Esophagus muscularis mucosa (tissue), 4 donors: ENCODE results near the gene EXOC6B. TPM values are rescaled to one million over a fixed set of nuclear protein-coding genes. Genes with fewer than 3 reads are reported as not detected.

Experiments used
- DNase-seq: peaks from one replicate; pipeline ENCODE4 v3.0.0-alpha.2; 2017; ENCODE audit errors: extremely low spot score
- H3K27ac ChIP-seq, 4 donors: fragments of 200-600 bp; sonication (generic); replicated peaks in 1 of 4; 1 replicate in 3 of 4; 2 replicates in 1 of 4; pipeline ENCODE4 v1.5.1; 2016 to 2019; ENCODE audit warnings: mild to moderate bottlenecking in 1 of 4
- H3K27me3 ChIP-seq, 4 donors: fragments of 200-600 bp; sonication (generic); one replicate each; pipeline versions ENCODE4 v1.5.1 to v1.6.0; 2016 to 2019
- H3K36me3 ChIP-seq, 4 donors: fragments of 200-600 bp; sonication (generic); one replicate each; pipeline ENCODE4 v1.5.1; 2016 to 2019
- H3K4me1 ChIP-seq, 4 donors: fragments of 200-600 bp; sonication (generic); one replicate each; pipeline ENCODE4 v1.5.1; 2016 to 2019
- H3K4me3 ChIP-seq, 4 donors: fragments of 200-600 bp; sonication (generic); 1 replicate in 2 of 4; 2 replicates in 2 of 4; pipeline ENCODE4 v1.5.1; 2016 to 2019; ENCODE audit warnings: mild to moderate bottlenecking in 4 of 4, moderate library complexity in 1 of 4
- H3K9me3 ChIP-seq, 4 donors: fragments of 200-600 bp; sonication (generic); 1 replicate in 3 of 4; 2 replicates in 1 of 4; pipeline ENCODE4 v1.5.1; 2016 to 2019
- CTCF ChIP-seq, 3 experiments: fragments of 200-600 bp in 2 of 3; fragments of 450-650 bp in 1 of 3; sonication (generic) in 2 of 3; IDR thresholded peaks; one replicate each; pipeline ENCODE4 v1.5.1; 2017 to 2019; ENCODE audit warnings: antibody characterized with exemption in 3 of 3, mild to moderate bottlenecking in 2 of 3, moderate library complexity in 1 of 3
- EP300 ChIP-seq: sonication (generic); formaldehyde crosslinking; IDR thresholded peaks from one replicate; pipeline ENCODE4 v1.6.1; 2017; ENCODE audit warnings: antibody characterized with exemption
- POLR2A ChIP-seq: fragments of 450-650 bp; IDR thresholded peaks from one replicate; pipeline ENCODE4 v1.6.1; 2017; ENCODE audit warnings: antibody characterized with exemption, moderate library complexity, mild to moderate bottlenecking, low read depth
- POLR2AphosphoS5 ChIP-seq, 2 donors: sonication (generic); formaldehyde crosslinking; IDR thresholded peaks; one replicate each; pipeline ENCODE4 v1.6.1; 2017; ENCODE audit warnings: antibody characterized with exemption in 2 of 2
- whole genome bisulfite sequencing: methylation state at CpG from one replicate; pipeline ENCODE4 v1.1.5; 2018; 5-methylcytosine and 5-hydroxymethylcytosine counted together
- intact Hi-C: fragments of 100-400 bp; cut with DNase I; formaldehyde crosslinking; loops from one replicate; pipeline ENCODE4 v1.15.1; 2023
- total RNA-seq, 4 donors: library from RNA; depleted of rRNA; stranded (reverse); fragments of >200 nt; gene quantifications; one replicate each; pipeline versions ENCODE4 v1.1.0 to v1.2.1, GENCODE V29; 2016

Gene EXOC6B
- total RNA-seq, 4 donors from 2014 or later: 24.5 to 45.9 (median 37.4) TPM

GRCh38 chr2:72841462-72842125, 15.8 kb upstream of the EXOC6B start:
- Histone ChIP-seq H3K4me1 (no peaks in the 10 kb centered on the region), H3K4me3 (no peak overlapping the region), H3K36me3 (no peaks in the 10 kb centered on the region), H3K27ac (no peak overlapping the region), H3K27me3 (peaks cover 0 to 8% (median 0%) of the 10 kb centered on the region in 4 donors), H3K9me3 (no peaks in the 10 kb centered on the region)
- 81% methylated on average over 3 of the region's 3 CpGs for WGBS
- peak; percentile 55 for DNase-seq
- TF ChIP-seq POLR2AphosphoS5 (IDR thresholded peaks at IDR 0.05) (no peak), EP300 (no peak), CTCF (IDR thresholded peaks at IDR 0.05) (no peak), POLR2A (no peak)
- intact Hi-C loops: no loop called here

- DNase-seq: no peak
- no peaks in the 10 kb centered on the region for H3K4me1 ChIP-seq
- TF ChIP-seq POLR2AphosphoS5 (IDR thresholded peaks at IDR 0.05) (no peak), POLR2A (no peak), CTCF (IDR thresholded peaks at IDR 0.05) (no peak), EP300 (no peak)
- intact Hi-C loops: no loop called here
- no peak overlapping the region for H3K27ac ChIP-seq
- WGBS: 81% methylated on average over 2 of the region's 2 CpGs
- peaks cover 0 to 8% (median 0%) of the 10 kb centered on the region in 4 donors for H3K27me3 ChIP-seq
- H3K9me3 ChIP-seq: no peaks in the 10 kb centered on the region
- no peaks in the 10 kb centered on the region for H3K36me3 ChIP-seq
- no peak overlapping the region for H3K4me3 ChIP-seq
These were observed 14.2 kb upstream of the EXOC6B start for GRCh38 chr2:72840066-72840465.

GRCh38 chr2:72837171-72837570, 11.3 kb upstream of the EXOC6B start:
- Histone ChIP-seq H3K27me3 (peaks cover 0 to 2% (median 0%) of the 10 kb centered on the region in 4 donors), H3K36me3 (no peaks in the 10 kb centered on the region), H3K27ac (no peak overlapping the region), H3K9me3 (no peaks in the 10 kb centered on the region), H3K4me3 (no peak overlapping the region), H3K4me1 (no peaks in the 10 kb centered on the region)
- TF ChIP-seq EP300 (no peak), POLR2AphosphoS5 (IDR thresholded peaks at IDR 0.05) (no peak), CTCF (IDR thresholded peaks at IDR 0.05) (no peak), POLR2A (no peak)
- DNase-seq: no peak
- WGBS: 72% methylated on average over 4 of the region's 4 CpGs
- intact Hi-C loops: no loop called here

GRCh38 chr2:72835403-72835802, 9.6 kb upstream of the EXOC6B start:
- DNase-seq: peak; percentile 78
- Histone ChIP-seq H3K4me3 (no peak overlapping the region), H3K36me3 (no peaks in the 10 kb centered on the region), H3K27me3 (no peaks in the 10 kb centered on the region), H3K4me1 (no peaks in the 10 kb centered on the region), H3K9me3 (no peaks in the 10 kb centered on the region), H3K27ac (no peak overlapping the region)
- intact Hi-C loops: no loop called here
- TF ChIP-seq POLR2AphosphoS5 (IDR thresholded peaks at IDR 0.05) (no peak), EP300 (no peak), POLR2A (no peak)
- 74% methylated on average over 1 of the region's 1 CpG for WGBS

- Histone ChIP-seq H3K27ac (no peak overlapping the region), H3K9me3 (no peaks in the 10 kb centered on the region), H3K4me3 (no peak overlapping the region), H3K4me1 (no peaks in the 10 kb centered on the region), H3K36me3 (no peaks in the 10 kb centered on the region), H3K27me3 (no peaks in the 10 kb centered on the region)
- no peak for TF ChIP-seq POLR2AphosphoS5 (IDR thresholded peaks at IDR 0.05)
- no peak for TF ChIP-seq EP300
- no peak for TF ChIP-seq POLR2A
- no peak for TF ChIP-seq CTCF (IDR thresholded peaks at IDR 0.05)
- DNase-seq: peak; percentile 72
- WGBS: 79% methylated on average over 1 of the region's 1 CpG
- intact Hi-C loops: no loop called here
These were observed 8.8 kb upstream of the EXOC6B start for GRCh38 chr2:72834596-72834995.
